HT-29 (cell line): Measurements from ENCODE around the gene PCARE. TPM values are rescaled to one million over a fixed set of nuclear protein-coding genes. Genes with fewer than 3 reads are reported as not detected.
"Not testable (repeated sequence)": the region's sequence is repeated elsewhere in the genome, so short reads cannot be mapped to it uniquely, and the experiment has no call there.

Experiments
- DNase-seq: peaks from one replicate; pipeline ENCODE4 v3.0.0-alpha.2; 2015; ENCODE audit warnings: low spot score
- total RNA-seq: library from RNA; depleted of rRNA; stranded (reverse); fragments of >200 nt; shearing (Covaris generic); gene quantifications from 2 replicates; pipeline ENCODE4 v1.2.3, GENCODE V29; 2014; rRNA removed

Gene PCARE
- not detected in 2 replicates for total RNA-seq

- DNase-seq, result no peak
Observed at GRCh38 chr2:29074411-29074810, at the start of gene PCARE. Gene PCARE, minus strand, starts transcription at chr2:29074523. Its CDS starts 262 bp downstream, at chr2:29074261.

DNA sequence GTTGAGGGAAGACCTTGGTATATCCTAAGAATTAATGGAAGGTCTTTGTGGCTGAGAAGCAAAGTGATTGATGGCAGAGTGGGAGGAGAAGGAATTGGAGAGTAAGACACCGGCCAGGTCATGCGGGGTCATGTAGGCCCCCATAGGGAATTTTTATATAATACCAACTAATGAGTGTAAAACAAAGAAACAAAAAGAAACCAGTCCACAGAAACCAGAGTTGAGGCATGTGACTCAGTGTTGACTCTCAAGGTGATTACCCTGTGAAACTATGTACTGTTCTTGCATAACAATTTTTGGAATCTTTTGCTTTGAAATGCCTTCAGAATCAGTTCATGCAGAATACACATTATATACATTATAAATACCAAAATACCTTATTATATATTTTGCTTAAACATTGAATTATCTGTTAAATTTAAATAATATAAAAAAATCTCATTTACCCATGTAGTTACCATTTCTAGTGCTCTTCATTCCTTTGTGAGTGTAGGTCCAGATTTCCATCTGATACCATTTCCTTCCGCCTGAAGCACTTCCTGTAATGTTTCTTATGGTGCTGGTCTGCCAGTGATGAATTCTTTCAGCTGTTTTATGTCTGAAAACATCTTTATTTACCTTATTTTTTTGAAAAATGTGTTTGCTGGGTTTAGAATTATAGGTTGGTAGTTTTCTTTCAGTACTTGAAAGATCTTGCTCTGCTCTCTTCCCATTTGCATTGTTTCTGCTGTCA is 49.5 kb upstream of the PCARE start:
- peak; percentile 40 for DNase-seq

DNA sequence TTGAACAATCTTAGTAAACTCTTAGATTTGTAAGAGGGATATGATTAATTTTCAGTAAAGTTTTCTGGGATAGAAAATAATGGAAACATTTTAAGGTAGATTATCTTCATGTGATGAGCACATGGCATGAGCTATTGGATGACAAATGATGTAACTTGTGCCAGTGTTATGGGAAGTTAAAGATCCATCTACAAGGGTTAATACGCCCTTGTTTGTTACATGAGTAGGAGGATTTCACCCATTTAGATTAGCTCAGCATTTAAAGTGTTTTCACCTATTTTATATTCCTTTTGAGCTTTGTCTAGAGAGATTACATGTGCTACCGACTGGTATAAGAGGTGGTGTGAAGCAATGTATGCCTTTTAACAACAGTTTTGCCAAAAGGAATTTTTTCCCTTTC is 46.5 kb upstream of the PCARE start:
- no peak for DNase-seq

DNA sequence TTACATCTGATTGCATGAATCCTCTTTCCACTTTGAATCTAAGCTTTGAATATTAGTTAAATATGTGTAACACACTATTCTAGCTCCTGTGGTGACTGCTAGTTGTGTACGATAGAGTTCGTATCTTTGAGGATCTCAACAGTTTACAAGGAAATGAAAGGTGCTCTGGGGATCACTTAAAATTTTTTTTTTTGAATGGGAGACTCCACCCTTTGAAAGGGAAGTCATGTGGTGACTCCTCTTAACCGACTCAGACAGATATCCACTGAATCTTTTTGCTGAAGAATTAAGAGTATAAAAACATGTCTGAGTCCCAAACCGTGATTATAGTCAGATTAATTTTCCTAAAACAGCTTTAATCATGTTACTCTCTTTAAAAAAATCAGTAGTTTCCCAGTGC is 44.9 kb upstream of the PCARE start:
- peak; percentile 35 for DNase-seq

DNA sequence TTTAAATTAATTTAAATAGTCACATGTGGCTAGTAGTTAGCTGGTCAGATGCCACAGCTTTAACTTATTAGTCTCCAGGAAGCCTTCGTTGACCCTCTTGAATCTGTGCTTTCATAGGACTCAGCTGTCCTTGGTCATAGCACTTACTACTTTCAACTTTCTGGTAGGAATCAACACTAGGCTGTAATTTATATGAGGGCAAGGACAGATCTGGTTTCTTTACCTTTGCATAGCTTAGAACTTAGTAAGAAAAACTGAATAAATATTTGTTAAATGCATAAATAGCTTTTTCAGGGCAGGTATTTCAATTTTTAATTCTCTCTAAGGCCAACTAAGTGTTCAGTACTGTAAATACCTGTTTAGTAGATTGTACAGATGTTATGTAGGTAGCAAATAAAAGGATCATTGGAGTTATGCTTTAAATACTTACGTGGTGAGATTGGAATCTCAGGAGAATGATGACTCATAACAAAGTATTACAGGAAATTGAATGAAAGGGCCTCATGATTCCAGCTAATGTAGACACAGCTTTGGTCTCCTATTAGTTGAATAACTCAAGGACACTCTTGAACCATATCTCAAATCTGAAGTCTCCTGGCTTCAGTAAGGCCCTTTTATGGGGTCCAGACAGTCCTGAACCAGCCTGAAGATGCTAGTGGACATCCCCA is 43.4 kb upstream of the PCARE start:
- peak; percentile 86 for DNase-seq

- no peak for DNase-seq
Observed at GRCh38 chr2:29115797-29116781, 41.8 kb upstream of the PCARE start.

DNA sequence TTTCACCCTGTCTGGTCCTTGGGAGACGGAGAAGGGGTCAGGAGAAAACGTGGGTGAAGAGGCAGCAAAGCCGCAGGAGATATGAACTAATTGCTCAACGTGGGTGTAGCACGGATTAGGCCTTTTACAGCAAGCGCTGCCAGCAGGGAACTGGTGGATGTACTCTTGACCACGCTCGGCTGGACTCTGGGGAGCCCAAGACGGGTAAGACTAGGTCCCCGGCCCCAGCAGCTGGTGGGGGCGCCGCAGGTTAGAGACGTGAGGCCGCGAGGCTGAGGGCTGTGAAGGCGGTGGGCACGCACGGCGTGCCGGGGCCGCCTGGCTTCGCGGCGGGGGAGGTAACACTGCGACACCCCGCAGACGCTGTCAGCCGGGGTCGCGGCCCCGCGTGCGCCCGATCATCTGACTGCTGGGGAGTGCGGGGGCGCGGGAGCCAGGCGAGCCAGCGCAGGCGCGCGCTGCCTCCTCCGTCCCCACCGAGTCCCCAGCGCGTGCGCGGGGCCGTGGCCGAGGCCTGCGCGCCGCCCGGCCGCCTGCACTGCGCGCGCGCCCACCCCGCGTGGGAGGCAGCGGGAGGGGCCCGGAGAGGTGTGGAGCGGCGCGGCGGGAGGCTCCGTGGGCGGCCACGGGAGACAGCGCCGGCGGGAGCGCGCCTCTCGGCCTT is 40.8 kb upstream of the PCARE start, which contains the start of gene CLIP4:
Gene CLIP4, plus strand, starts transcription at position 470 of the 664 bp plus-strand sequence. CDS start 5,974 bp downstream, outside the sequence.
- DNase-seq, result no peak

- DNase-seq, result peak; percentile 54
Observed at GRCh38 chr2:29114586-29114945, 40.2 kb upstream of the PCARE start.

DNA sequence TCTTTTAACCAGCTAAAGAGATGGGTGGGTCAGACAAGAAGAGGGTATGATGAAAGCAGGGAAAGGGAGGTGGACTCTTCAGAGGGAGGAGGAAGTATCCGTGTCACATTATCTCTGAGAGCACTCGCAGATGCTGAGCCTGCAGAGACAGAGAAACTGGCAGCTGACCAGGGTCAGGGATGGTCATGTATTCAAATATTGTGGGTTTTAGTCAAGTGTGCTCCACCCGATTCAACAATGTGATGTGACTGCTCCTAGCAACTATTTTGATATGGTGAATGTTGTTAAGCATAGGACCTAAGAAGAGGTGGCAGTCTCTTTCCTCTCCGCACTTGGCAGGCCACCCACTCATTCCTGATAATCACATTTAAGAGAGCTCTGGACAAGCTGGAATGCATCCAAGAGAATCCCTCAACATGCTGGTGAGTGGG is 39.6 kb upstream of the PCARE start:
- peak; percentile 97 for DNase-seq

DNA sequence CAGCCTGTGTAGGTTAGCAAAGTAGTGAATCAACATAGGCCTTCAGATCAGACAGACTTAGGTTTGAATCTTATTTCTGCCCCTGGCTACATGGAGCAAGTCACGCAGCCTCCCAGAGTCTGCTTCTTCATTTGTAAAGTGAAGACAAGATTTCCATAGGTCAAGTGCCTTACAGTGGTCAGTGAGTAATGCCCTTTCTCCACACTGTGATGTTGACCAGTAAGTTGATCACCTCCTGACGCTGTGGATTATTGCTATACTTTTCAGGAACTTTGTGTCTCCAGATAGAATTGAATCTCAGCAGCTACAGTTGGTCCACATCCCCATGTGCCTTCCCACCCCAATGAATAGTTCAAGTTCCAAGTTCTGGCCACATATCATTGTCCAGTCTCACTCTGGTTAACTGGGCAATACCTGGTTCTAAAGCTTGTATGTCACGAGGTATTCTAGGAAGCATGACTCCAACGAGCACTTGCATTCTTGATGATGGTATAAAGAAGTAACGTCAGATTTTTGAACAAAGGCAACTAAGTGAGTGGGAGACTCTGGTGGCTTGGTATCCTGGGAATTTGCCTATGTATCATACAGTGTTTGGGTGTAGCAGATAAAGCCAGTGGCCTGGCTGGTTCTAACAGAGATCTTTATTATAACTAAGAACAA is 38.8 kb upstream of the PCARE start:
- no peak for DNase-seq

GRCh38 chr2:29112379-29112778 is 38.1 kb upstream of the PCARE start:
- no peak for DNase-seq

- peak; percentile 56 for DNase-seq
Observed at GRCh38 chr2:29110916-29111535, 36.7 kb upstream of the PCARE start.

- DNase-seq, result no peak
Observed at GRCh38 chr2:29109246-29109645, 34.9 kb upstream of the PCARE start.

GRCh38 chr2:29108225-29108624 is 33.9 kb upstream of the PCARE start:
- DNase-seq, result peak; percentile 55

- DNase-seq, result not testable (repeated sequence)
Observed at GRCh38 chr2:29107547-29107946, 33.2 kb upstream of the PCARE start.

DNA sequence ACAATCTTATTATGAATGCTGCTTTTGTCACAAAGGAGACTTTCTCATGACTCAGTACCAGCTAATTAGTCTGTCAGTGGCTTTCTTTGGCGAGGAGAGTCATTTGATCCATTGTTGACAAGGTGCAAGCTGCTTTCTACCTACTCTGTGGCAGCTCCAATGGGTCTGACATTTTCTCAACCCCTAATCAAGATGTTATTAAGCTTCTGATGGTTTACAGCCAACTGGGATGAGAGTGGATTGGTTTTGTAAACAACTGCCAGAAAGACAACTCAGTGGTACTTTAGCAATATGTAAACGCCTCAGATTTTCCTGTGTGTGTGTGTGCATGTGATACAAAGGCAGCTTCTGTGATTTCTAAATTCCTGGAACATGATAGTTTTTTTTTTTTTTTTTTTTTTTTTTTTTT is 32.7 kb upstream of the PCARE start:
- DNase-seq, result no peak

DNA sequence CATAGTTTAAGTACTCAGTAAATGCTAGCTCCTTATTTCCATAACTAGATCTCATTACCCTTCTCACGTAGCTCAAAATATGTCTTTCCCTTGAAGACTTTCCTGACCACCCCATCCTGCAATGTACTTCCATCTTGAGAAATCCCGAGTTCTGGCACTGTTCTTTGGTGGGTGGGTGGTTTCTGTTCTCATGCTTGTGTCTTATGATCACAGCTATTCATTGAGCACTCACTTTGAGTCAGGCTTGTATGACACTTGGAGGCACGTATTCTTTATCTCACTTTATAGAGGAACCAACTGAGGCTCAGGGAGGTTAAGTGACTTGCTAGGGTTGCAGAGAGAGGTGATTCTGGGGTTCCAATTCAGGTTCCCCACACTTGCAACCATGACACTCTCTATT is 31.9 kb upstream of the PCARE start:
- no peak for DNase-seq

DNA sequence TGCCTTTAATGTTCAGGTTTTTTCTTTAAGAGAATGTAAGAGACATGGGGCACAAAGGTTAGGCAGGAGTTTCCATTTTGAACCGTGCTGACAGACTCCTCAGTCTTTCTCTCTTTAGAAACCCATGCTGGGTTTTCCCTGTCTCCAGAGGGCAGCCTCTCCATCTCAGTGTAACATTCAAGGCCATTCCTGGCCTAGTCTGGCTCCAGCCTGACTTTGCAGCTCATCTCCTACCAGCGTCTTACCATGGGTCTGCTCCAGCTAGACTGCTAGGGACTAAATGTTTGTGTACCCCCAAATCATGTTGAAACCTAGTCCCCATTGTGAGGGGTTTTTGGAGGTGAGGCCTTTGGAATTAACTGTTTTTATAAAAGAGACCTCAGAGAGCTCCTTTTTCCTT is 31.1 kb upstream of the PCARE start:
- DNase-seq, result no peak

DNA sequence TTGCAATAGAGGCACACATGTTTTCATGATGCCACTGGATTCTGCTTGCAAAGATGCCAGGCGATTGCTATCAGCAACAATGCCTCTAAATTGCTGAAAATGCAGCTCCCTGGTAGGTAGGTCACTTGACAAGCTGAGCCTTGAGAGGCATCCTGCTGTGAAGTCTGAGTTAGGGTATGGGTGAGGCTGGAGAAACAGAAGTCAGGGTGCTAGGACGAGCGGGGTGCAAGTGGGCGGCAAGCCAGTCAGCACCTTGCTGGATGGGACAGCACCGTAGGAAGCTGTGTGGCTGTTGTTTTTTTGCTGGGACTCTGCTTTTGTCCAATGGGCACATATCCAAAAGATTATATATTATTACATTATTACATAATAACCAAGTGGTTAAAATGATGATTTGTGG is 30.4 kb upstream of the PCARE start:
- no peak for DNase-seq

DNA sequence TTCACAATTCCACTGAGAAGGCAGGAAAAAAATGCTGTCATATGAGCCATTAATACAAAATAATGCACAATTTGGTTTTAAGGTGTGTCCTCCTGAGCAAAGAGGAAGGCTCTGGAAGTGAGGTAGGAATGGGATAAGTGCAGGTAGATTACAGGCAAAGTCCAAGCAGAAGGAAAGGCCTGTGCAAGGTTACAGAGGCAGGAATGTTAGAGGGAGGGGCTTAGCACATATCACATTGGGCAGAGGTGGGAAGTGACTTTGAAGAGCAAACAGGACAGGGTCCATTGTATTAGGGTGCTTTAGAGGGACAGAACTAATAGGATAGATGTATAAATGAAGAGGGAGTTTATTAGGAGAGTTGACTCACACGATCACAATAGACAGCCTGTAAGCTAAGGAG is 26.2 kb upstream of the PCARE start:
- no peak for DNase-seq
